HepG2 (cell line): ENCODE data around the gene SVOP. TPM values are rescaled to one million over a fixed set of nuclear protein-coding genes. Genes with fewer than 3 reads are reported as not detected.

Experiments
- ATAC-seq: fragments of 200-7000 bp; cut with Tn5 transposase; 3 replicates; pipeline ENCODE4 v1.9.1; 2020; ENCODE audit warnings: mild to moderate bottlenecking, moderate library complexity
- Bru-seq: library from RNA; stranded (reverse); fragments of 400-500 nt; gene quantifications from one replicate; lab custom pipeline; 2021; lab: Mats Ljungman, UMichigan
- BruChase-seq, 2 experiments: library from RNA; stranded (reverse); fragments of 400-500 nt; gene quantifications; one replicate each; lab custom pipeline; 2021; lab: Mats Ljungman, UMichigan
- BruUV-seq: library from RNA; stranded (reverse); fragments of 400-500 nt; replicated peaks from 2 replicates; lab custom pipeline; 2021; lab: Mats Ljungman, UMichigan
- CTCF ChIA-PET: fragments of 300-600 bp; formaldehyde crosslinking; extraction: SDS; loops from one replicate; lab custom pipeline; 2021; ENCODE audit warnings: low total read pairs, inconsistent platforms, low intra/inter-chr PET ratio; lab: Yijun Ruan, JAX
- POLR2A ChIA-PET: fragments of 350-600 bp; sonication (Branson Sonifier 250); formaldehyde crosslinking; loops from one replicate; lab custom pipeline; 2020; ENCODE audit warnings: antibody characterized with exemption, inconsistent platforms; lab: Yijun Ruan, JAX
- DNase-seq: peaks from one replicate; pipeline ENCODE4 v3.0.0-alpha.2; 2015; ENCODE audit warnings: low spot score
- FAIRE-seq: peaks from 3 replicates; lab custom pipeline; 2011; peaks lifted over from hg19 to GRCh38; lab: Jason Lieb, UNC
- H2AFZ ChIP-seq: one replicate; pipeline ENCODE4 v1.6.1; 2011; ENCODE audit warnings: low read length, inconsistent platforms
- H3K27ac ChIP-seq: fragments of 300-600 bp; 3 replicates; pipeline ENCODE4 v1.8.0; 2011; ENCODE audit warnings: mixed run types, mild to moderate bottlenecking, mixed read lengths, low read length, inconsistent platforms; ENCODE audit not compliant: insufficient read depth; ENCODE audit errors: extremely low read length
- H3K27me3 ChIP-seq, 2 experiments: fragments of 200-600 bp in 1 of 2; 2 replicates in 1 of 2; 3 replicates in 1 of 2; pipeline versions ENCODE4 v1.6.0 to v1.8.0; 2011; ENCODE audit warnings: low read length in 2 of 2, mild to moderate bottlenecking in 2 of 2, moderate library complexity in 2 of 2, inconsistent platforms in 1 of 2; ENCODE audit not compliant: insufficient read depth in 2 of 2, control insufficient read depth in 1 of 2
- H3K36me3 ChIP-seq, 2 experiments: fragments of 200-600 bp in 1 of 2; replicated peaks in 1 of 2; 2 replicates in 1 of 2; 3 replicates in 1 of 2; pipeline versions ENCODE4 v1.5.1 to v1.8.0; 2011; ENCODE audit warnings: low read length in 2 of 2, inconsistent platforms in 1 of 2; ENCODE audit not compliant: insufficient read depth in 2 of 2, control insufficient read depth in 1 of 2
- H3K4me1 ChIP-seq: 2 replicates; pipeline ENCODE4 v1.5.1; 2012; ENCODE audit warnings: low read length, inconsistent platforms; ENCODE audit not compliant: insufficient read depth
- H3K4me2 ChIP-seq: 2 replicates; pipeline ENCODE4 v1.6.0; 2011; ENCODE audit warnings: low read depth, low read length, inconsistent platforms
- H3K4me3 ChIP-seq, 3 experiments: fragments of 200-600 bp in 1 of 3; sonication (generic), shearing (Covaris generic) in 1 of 3; replicated peaks in 1 of 3; 2 replicates each; pipeline ENCODE4 v1.5.1; 2011 to 2016; ENCODE audit warnings: low read length in 3 of 3, inconsistent platforms in 2 of 3, low read depth in 2 of 3, mild to moderate bottlenecking in 2 of 3, control low read depth in 1 of 3, mixed read lengths in 1 of 3; ENCODE audit not compliant: insufficient read depth in 1 of 3
- H3K79me2 ChIP-seq: one replicate; pipeline ENCODE4 v1.6.1; 2011; ENCODE audit warnings: low read length, inconsistent platforms; ENCODE audit not compliant: insufficient read depth
- H3K9ac ChIP-seq: 2 replicates; pipeline ENCODE4 v1.6.0; 2011; ENCODE audit warnings: mild to moderate bottlenecking, low read depth, low read length, inconsistent platforms; ENCODE audit not compliant: insufficient read depth
- H3K9me3 ChIP-seq: 2 replicates; pipeline ENCODE4 v1.5.1; 2012; ENCODE audit warnings: mild to moderate bottlenecking, low read length
- H4K20me1 ChIP-seq: 2 replicates; pipeline ENCODE4 v1.6.0; 2011; ENCODE audit warnings: inconsistent platforms, mild to moderate bottlenecking, low read length, moderate library complexity; ENCODE audit not compliant: insufficient read depth
- ATM ChIP-seq: fragments of 450-650 bp; IDR thresholded peaks from 2 replicates; pipeline ENCODE4 v1.7.1; 2017; ENCODE audit warnings: mild to moderate bottlenecking, borderline replicate concordance
- BORCS8-MEF2B ChIP-seq: sonication (generic); formaldehyde crosslinking; IDR thresholded peaks from 2 replicates; pipeline ENCODE4 v1.8.0; 2022; ENCODE audit warnings: mild to moderate bottlenecking, missing genetic modification reagents
- NCOA2 ChIP-seq: sonication (generic); formaldehyde crosslinking; IDR thresholded peaks from 2 replicates; pipeline ENCODE4 v1.8.0; 2022; ENCODE audit warnings: inconsistent platforms
- PRDM4 ChIP-seq: sonication (generic); formaldehyde crosslinking; IDR thresholded peaks from 2 replicates; pipeline ENCODE4 v1.9.0; 2021; ENCODE audit warnings: missing genetic modification reagents, borderline replicate concordance
- RCOR2 ChIP-seq: IDR thresholded peaks from 2 replicates; pipeline ENCODE4 v1.6.1; 2016; ENCODE audit warnings: missing biosample characterization, missing genetic modification reagents
- SOX5 ChIP-seq: IDR thresholded peaks from 2 replicates; pipeline ENCODE4 v1.6.1; 2016; ENCODE audit warnings: borderline replicate concordance
- ZFP41 ChIP-seq: sonication (generic); formaldehyde crosslinking; IDR thresholded peaks from 2 replicates; pipeline ENCODE4 v1.4.0; 2020; ENCODE audit warnings: mild to moderate bottlenecking, missing genetic modification reagents, borderline replicate concordance
- ZNF558 ChIP-seq: sonication (generic); formaldehyde crosslinking; IDR thresholded peaks from 2 replicates; pipeline ENCODE4 v1.9.0; 2022; ENCODE audit warnings: mild to moderate bottlenecking, missing genetic modification reagents, borderline replicate concordance
- ZNF629 ChIP-seq: sonication (generic); formaldehyde crosslinking; conservative IDR thresholded peaks from 2 replicates; pipeline ENCODE4 v1.5.0; 2020; ENCODE audit warnings: missing genetic modification reagents
- ZNF878 ChIP-seq: sonication (generic); formaldehyde crosslinking; IDR thresholded peaks from 2 replicates; pipeline ENCODE4 v1.8.1; 2023; ENCODE audit warnings: mild to moderate bottlenecking, missing genetic modification reagents, moderate library complexity
- WGBS: methylation state at CpG from one replicate; pipeline ENCODE4 v1.1.6; 2017; ENCODE audit warnings: low lambda C conversion rate; 5-methylcytosine and 5-hydroxymethylcytosine counted together
- in situ Hi-C: cut with HindIII; loops from 2 replicates; pipeline ENCODE4 v1.10.0; 2017; ENCODE audit warnings: low pct_unique_long_range_greater_than_20kb; ENCODE audit not compliant: extremely low pct_ligation_motif_present
- intact Hi-C: fragments of 100-400 bp; cut with micrococcal nuclease; formaldehyde crosslinking; loops from one replicate; pipeline ENCODE4 v1.10.0; 2022; ENCODE audit not compliant: unreplicated experiment
- long read RNA-seq, 2 experiments: library from RNA in 1 of 2; library from polyadenylated mRNA in 1 of 2; stranded (forward) in 1 of 2; unstranded in 1 of 2; transcript quantifications; one replicate each; pipeline ENCODE4 v2.0.0, GENCODE V29; 2019 to 2022
- polyA minus RNA-seq, 3 experiments: library from RNA; depleted of rRNA, polyadenylated mRNA; stranded (reverse); fragments of >200 nt; gene quantifications; 2 replicates each; pipeline ENCODE4 v1.2.3, GENCODE V29; 2011; ENCODE audit warnings: low replicate concordance in 1 of 3
- polyA plus RNA-seq, 8 experiments: library from polyadenylated mRNA; depleted of rRNA in 3 of 8; stranded (reverse) in 7 of 8; unstranded in 1 of 8; fragments of >200 nt; fragmentation: Illumina TruSeq in 4 of 8; extraction: Trizol in 4 of 8; gene quantifications; 2 replicates each; pipeline versions ENCODE4 v1.2.1 to v1.2.3, GENCODE V29; 2011 to 2016; ENCODE audit warnings: low read depth in 4 of 8, missing spikeins in 1 of 8, mixed read lengths in 1 of 8; ENCODE audit not compliant: insufficient read depth in 1 of 8
- total RNA-seq, 5 experiments: library from RNA; depleted of rRNA; stranded (reverse); fragments of >200 nt; fragmentation: Illumina TruSeq; extraction: Trizol; gene quantifications; 2 replicates each; pipeline ENCODE4 v1.2.3, GENCODE V29; 2016; ENCODE audit warnings: low read depth in 1 of 5
- TF ChIP-seq, protein P1 (sequence below): sonication (generic); formaldehyde crosslinking; IDR thresholded peaks from 2 replicates; pipeline ENCODE4 v1.4.0; 2020; ENCODE audit warnings: mild to moderate bottlenecking, missing genetic modification reagents
- TF ChIP-seq, protein P2 (sequence below): sonication (generic); formaldehyde crosslinking; IDR thresholded peaks from 2 replicates; pipeline ENCODE4 v1.9.0; 2021; ENCODE audit warnings: missing genetic modification reagents, mild to moderate bottlenecking, borderline replicate concordance
- TF ChIP-seq, protein P3 (sequence below): sonication (generic); formaldehyde crosslinking; IDR thresholded peaks from 2 replicates; pipeline ENCODE4 v1.8.0; 2022; ENCODE audit warnings: missing genetic modification reagents, mild to moderate bottlenecking, borderline replicate concordance

The SVOP gene
- total RNA-seq (2016; rRNA removed; fragmentation: Illumina TruSeq; extraction: Trizol): not detected in 2 replicates
- total RNA-seq (2016; cell fraction: cytosol; rRNA removed; fragmentation: Illumina TruSeq; extraction: Trizol; ENCODE audit: low read depth): not detected in 2 replicates
- 0.02 TPM in 1 of 2 replicates, not detected in the other for total RNA-seq (2016; cell fraction: insoluble cytoplasmic fraction; rRNA removed; fragmentation: Illumina TruSeq; extraction: Trizol)
- total RNA-seq (2016; cell fraction: membrane; rRNA removed; fragmentation: Illumina TruSeq; extraction: Trizol): not detected in 2 replicates
- total RNA-seq (2016; cell fraction: nucleus; rRNA removed; fragmentation: Illumina TruSeq; extraction: Trizol): not detected in 2 replicates
- polyA plus RNA-seq (2011; rRNA removed): not detected in 2 replicates
- polyA plus RNA-seq (2011; cell fraction: cytosol; rRNA removed): not detected in 2 replicates
- polyA plus RNA-seq (2011; cell fraction: nucleus; rRNA removed): not detected in 2 replicates
- not detected in 2 replicates for polyA plus RNA-seq (2012)
- not detected in 2 replicates for polyA plus RNA-seq (2016; cell fraction: cytosol; fragmentation: Illumina TruSeq; extraction: Trizol; ENCODE audit: low read depth)
- polyA plus RNA-seq (2016; cell fraction: insoluble cytoplasmic fraction; fragmentation: Illumina TruSeq; extraction: Trizol; ENCODE audit: low read depth): 0.03 TPM in 1 of 2 replicates, not detected in the other
- polyA plus RNA-seq (2016; cell fraction: membrane; fragmentation: Illumina TruSeq; extraction: Trizol; ENCODE audit: low read depth): not detected in 2 replicates
- polyA plus RNA-seq (2016; cell fraction: nucleus; fragmentation: Illumina TruSeq; extraction: Trizol; ENCODE audit: insufficient read depth, low read depth): not detected in 2 replicates
- polyA minus RNA-seq (2011; rRNA and poly(A)+ RNA removed; ENCODE audit: low replicate concordance): not detected in 2 replicates
- polyA minus RNA-seq (2011; cell fraction: cytosol; rRNA and poly(A)+ RNA removed): not detected in 2 replicates
- not detected in 2 replicates for polyA minus RNA-seq (2011; cell fraction: nucleus; rRNA and poly(A)+ RNA removed)
- percentile 2 among the genes with signal in this experiment for Bru-seq, nascent RNA
- BruChase-seq, experiment 1, labeled RNA remaining after a 6-hour chase: percentile 2 among the genes with signal in this experiment
- BruChase-seq, experiment 2, labeled RNA remaining after a 2-hour chase: percentile 2 among the genes with signal in this experiment
- long read RNA-seq, experiment 1: 0 reads
- long read RNA-seq, experiment 2: 0 reads

DNA sequence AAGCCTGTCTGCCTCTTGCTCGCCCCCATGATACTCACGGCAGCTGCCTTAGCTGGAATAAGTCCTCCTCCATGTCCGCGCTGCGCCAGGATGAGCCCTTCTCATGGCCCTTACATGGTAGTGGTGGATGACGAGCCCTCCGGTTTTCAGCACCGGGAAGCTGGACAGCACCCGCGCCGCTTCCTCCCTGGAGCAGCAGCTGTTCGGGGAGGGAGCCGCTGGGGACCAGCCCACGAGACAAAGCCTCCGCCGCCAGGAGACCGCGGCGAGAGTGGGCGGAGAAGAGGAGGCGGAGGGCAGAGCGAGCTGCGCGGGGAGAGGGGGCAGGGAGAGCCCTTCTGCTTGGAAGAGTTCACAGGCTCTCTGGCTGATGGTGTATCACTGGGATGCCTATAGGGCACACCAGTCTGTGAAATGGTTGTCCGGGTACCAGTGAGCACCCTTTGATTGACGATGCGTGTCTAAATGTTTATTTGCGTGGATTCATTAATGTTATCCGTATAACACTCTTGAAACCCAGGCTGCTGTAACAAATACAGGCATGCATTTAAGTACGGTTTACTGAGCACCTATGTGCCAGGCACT, at the start of gene SVOP:
TSS of gene SVOP (minus strand) at position 273 of the 585 bp plus-strand sequence. CDS start at position 73, 200 bp downstream.
- in situ Hi-C loops: no loop called here
- H3K4me2 ChIP-seq: peak within 1 kb of the TSS; percentile 18; the same call in 1 of the 2 replicates
- TF ChIP-seq NCOA2 (CRISPR knock-in tag) (peak; percentile 78), ZNF629 (CRISPR knock-in tag) (0 out of 2 replicates have a peak, but pooled peaks have one; percentile 26), ZFP41 (CRISPR knock-in tag) (no peak; the same call in 1 of the 2 replicates), RCOR2 (no peak), ZNF878 (CRISPR knock-in tag) (peak; percentile 51; the same call in 1 of the 2 replicates), PRDM4 (CRISPR knock-in tag) (no peak; the same call in 1 of the 2 replicates), BORCS8-MEF2B (CRISPR knock-in tag) (peak; percentile 98), ZNF558 (CRISPR knock-in tag) (peak; percentile 82; the same call in 1 of the 2 replicates), ATM (no peak), SOX5 (CRISPR knock-in tag) (peak; percentile 54; the same call in 1 of the 2 replicates)
- TF ChIP-seq, protein P1, sequence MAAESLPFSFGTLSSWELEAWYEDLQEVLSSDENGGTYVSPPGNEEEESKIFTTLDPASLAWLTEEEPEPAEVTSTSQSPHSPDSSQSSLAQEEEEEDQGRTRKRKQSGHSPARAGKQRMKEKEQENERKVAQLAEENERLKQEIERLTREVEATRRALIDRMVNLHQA (CRISPR knock-in tag): no peak
- TF ChIP-seq, protein P2, sequence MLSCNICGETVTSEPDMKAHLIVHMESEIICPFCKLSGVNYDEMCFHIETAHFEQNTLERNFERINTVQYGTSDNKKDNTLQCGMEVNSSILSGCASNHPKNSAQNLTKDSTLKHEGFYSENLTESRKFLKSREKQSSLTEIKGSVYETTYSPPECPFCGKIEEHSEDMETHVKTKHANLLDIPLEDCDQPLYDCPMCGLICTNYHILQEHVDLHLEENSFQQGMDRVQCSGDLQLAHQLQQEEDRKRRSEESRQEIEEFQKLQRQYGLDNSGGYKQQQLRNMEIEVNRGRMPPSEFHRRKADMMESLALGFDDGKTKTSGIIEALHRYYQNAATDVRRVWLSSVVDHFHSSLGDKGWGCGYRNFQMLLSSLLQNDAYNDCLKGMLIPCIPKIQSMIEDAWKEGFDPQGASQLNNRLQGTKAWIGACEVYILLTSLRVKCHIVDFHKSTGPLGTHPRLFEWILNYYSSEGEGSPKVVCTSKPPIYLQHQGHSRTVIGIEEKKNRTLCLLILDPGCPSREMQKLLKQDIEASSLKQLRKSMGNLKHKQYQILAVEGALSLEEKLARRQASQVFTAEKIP: no peak
- TF ChIP-seq, protein P3, sequence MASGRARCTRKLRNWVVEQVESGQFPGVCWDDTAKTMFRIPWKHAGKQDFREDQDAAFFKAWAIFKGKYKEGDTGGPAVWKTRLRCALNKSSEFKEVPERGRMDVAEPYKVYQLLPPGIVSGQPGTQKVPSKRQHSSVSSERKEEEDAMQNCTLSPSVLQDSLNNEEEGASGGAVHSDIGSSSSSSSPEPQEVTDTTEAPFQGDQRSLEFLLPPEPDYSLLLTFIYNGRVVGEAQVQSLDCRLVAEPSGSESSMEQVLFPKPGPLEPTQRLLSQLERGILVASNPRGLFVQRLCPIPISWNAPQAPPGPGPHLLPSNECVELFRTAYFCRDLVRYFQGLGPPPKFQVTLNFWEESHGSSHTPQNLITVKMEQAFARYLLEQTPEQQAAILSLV (CRISPR knock-in tag): peak; percentile 88; the same call in 1 of the 2 replicates

More for the DNA sequence above, at the start of gene SVOP:
- DNase-seq: peak; percentile 63
- BruUV-seq: no TSS peak
- WGBS: 28% methylated on average over 9 of the region's 30 CpGs
- intact Hi-C loops: no loop called here
- Histone ChIP-seq H2AFZ (no peak within 1 kb of the TSS), H3K79me2 (no peaks in the 10 kb centered on the region), H4K20me1 (no peaks in the 10 kb centered on the region), H3K4me1 (peaks cover 6% of the 10 kb centered on the region; the same call in 1 of the 2 replicates), H3K9ac (no peak within 1 kb of the TSS), H3K27me3 (no peaks in the 10 kb centered on the region), H3K4me3 (no peak within 1 kb of the TSS; a peak in 1 of 6 replicates), H3K27ac (no peak within 1 kb of the TSS), H3K36me3 (no peaks in the 10 kb centered on the region), H3K9me3 (no peaks in the 10 kb centered on the region)
- CTCF ChIA-PET: no interaction called here
- ATAC-seq: peak; percentile 99
- POLR2A ChIA-PET: no interaction called here
- FAIRE-seq: peak; percentile 54
